ENCODE results near the gene TYR. TPM values are rescaled to one million over a fixed set of nuclear protein-coding genes. Genes with fewer than 3 reads are reported as not detected.
A peak's percentile ranks its signal among the peaks of the same experiment; 100 is the strongest.
"Not testable (repeated sequence)": the region's sequence is repeated elsewhere in the genome, so short reads cannot be mapped to it uniquely, and the experiment has no call there.

Gene TYR
- total RNA-seq, 4 donors from 2014 or later, result not detected

DNA sequence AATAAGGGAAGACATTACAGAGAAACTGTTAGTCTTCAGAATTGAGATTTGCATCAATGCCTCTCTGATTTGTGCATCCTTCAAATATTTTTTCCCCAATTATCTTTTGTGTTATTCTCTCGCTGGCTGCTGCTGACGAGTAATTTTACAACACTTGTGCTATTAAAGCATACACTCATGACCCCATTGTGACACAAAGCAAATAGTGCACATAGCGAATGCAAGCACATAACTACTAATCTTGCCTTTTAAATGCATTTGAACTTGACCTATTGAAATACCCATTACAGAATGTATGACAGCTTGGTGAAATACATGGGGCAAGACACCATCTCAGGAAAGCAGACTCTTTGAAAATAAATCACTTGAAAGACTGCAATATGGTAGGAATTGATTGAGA is 132.9 kb downstream of the TYR start:
- DNase-seq; H3K36me3 ChIP-seq; H3K4me3 ChIP-seq; H3K9me3 ChIP-seq; H3K27me3 ChIP-seq; H3K4me1 ChIP-seq; intact Hi-C loops (cut with DNase I); H3K27ac ChIP-seq: not testable (repeated sequence)
- 47 to 63% methylated on average over 3 of the region's 3 CpGs for WGBS, 2 donors

GRCh38 chr11:89321401-89321800 is 143.7 kb downstream of the TYR start:
- Histone ChIP-seq H3K9me3 (no peaks in the 10 kb centered on the region), H3K4me3 (no peak overlapping the region), H3K4me1 (no peaks in the 10 kb centered on the region), H3K27ac (no peak overlapping the region), H3K27me3 (no peaks in the 10 kb centered on the region), H3K36me3 (no peaks in the 10 kb centered on the region)
- 88 to 93% methylated on average over 2 of the region's 2 CpGs for WGBS, 2 donors
- TF ChIP-seq POLR2A (IDR thresholded peaks at IDR 0.05) (no peak), CTCF (IDR thresholded peaks at IDR 0.05) (no peak)
- no peak for DNase-seq
- intact Hi-C loops (cut with DNase I), result no loop called here

GRCh38 chr11:89327885-89328284 is 150.2 kb downstream of the TYR start:
- intact Hi-C loops (cut with DNase I), result no loop called here

GRCh38 chr11:89331940-89332339 is 154.3 kb downstream of the TYR start:
- H3K27ac ChIP-seq; H3K9me3 ChIP-seq; H3K36me3 ChIP-seq; DNase-seq; H3K4me1 ChIP-seq; H3K27me3 ChIP-seq; intact Hi-C loops (cut with DNase I); H3K4me3 ChIP-seq: not testable (repeated sequence)
- 22 to 27% methylated on average over 4 of the region's 4 CpGs for WGBS, 2 donors

More at GRCh38 chr11:89327885-89328284, 150.2 kb downstream of the TYR start:
- Histone ChIP-seq H3K27ac (no peak overlapping the region), H3K9me3 (no peaks in the 10 kb centered on the region), H3K36me3 (no peaks in the 10 kb centered on the region), H3K4me1 (no peaks in the 10 kb centered on the region), H3K27me3 (no peaks in the 10 kb centered on the region), H3K4me3 (no peak overlapping the region)
- 47 to 54% methylated on average over 5 of the region's 5 CpGs for WGBS, 2 donors
- DNase-seq, result no peak
- TF ChIP-seq CTCF (IDR thresholded peaks at IDR 0.05) (no peak), POLR2A (IDR thresholded peaks at IDR 0.05) (no peak)

- DNase-seq; H3K9me3 ChIP-seq; H3K27ac ChIP-seq; H3K36me3 ChIP-seq; H3K4me1 ChIP-seq; H3K27me3 ChIP-seq; intact Hi-C loops (cut with DNase I); H3K4me3 ChIP-seq: not testable (repeated sequence)
- peak in 5 of 6 experiments; percentile 19 to 67 (median 28) for TF ChIP-seq CTCF (IDR thresholded peaks at IDR 0.05)
- WGBS, 2 donors, result 24 to 31% methylated on average over 1 of the region's 1 CpG
Observed at GRCh38 chr11:89333704-89334103, 156.0 kb downstream of the TYR start.

GRCh38 chr11:89337100-89337650 is 159.5 kb downstream of the TYR start:
- intact Hi-C loops (cut with DNase I); H3K9me3 ChIP-seq; H3K4me3 ChIP-seq; H3K27ac ChIP-seq; H3K36me3 ChIP-seq; H3K27me3 ChIP-seq; DNase-seq; H3K4me1 ChIP-seq: not testable (repeated sequence)
- 73 to 74% methylated on average over 4 of the region's 4 CpGs for WGBS, 2 donors

DNA sequence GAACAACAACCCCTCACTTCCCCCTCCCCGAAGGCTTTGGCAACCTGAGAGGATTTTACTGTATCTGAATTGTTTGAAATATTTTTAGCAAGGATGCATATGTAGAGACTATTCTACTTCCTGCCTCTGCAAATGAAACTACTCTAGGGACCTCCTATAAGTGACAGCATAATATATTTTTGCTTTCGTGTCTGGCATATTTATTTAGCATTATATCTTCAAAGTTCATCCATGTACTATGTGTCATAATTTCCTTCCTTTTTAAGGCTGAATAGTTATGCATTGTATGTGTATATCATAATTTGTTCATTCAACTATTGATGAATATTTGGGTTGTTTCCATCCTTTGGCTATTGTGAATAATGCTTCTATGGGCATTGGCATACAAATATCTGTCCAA is 160.4 kb downstream of the TYR start:
- intact Hi-C loops (cut with DNase I); H3K4me3 ChIP-seq; H3K27me3 ChIP-seq; H3K27ac ChIP-seq; H3K9me3 ChIP-seq; H3K36me3 ChIP-seq; H3K4me1 ChIP-seq; DNase-seq: not testable (repeated sequence)
- WGBS, 2 donors, result 34 to 46% methylated on average over 2 of the region's 2 CpGs

DNA sequence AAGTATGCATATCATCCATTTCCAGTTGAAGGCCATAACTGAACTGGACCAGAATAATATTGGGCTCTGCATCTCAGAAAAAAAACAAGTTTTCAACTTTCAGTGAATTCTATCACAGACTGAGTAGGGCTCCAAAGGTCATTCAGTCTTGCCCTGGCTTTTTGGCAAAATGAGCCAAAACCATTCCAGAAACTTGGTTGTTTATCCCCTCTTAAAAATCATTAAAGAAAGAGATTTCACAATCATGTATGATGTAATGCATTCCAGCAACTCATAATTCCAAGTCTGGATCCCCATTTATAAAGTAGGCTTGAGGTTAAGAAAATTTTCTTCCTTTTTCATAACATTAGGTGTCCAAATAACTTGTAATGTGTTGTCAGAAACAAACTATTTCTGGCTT is 162.8 kb downstream of the TYR start:
- H3K4me1 ChIP-seq; H3K36me3 ChIP-seq; H3K4me3 ChIP-seq; DNase-seq; H3K9me3 ChIP-seq; H3K27me3 ChIP-seq; intact Hi-C loops (cut with DNase I); H3K27ac ChIP-seq: not testable (repeated sequence)

- H3K27ac ChIP-seq, result peak overlapping the region in 2 of 4 donors; percentile 29 to 55
- 32 to 69% methylated on average over 3 of the region's 3 CpGs for WGBS, 2 donors
- H3K4me3 ChIP-seq; H3K9me3 ChIP-seq; intact Hi-C loops (cut with DNase I); DNase-seq; H3K27me3 ChIP-seq; H3K4me1 ChIP-seq; H3K36me3 ChIP-seq: not testable (repeated sequence)
Observed at GRCh38 chr11:89342880-89343572, 165.4 kb downstream of the TYR start.
